Stromal cell of bone marrow (primary cell): ENCODE results near the gene VPS45.

Experiments
- DNase-seq: peaks from one replicate; pipeline ENCODE4 v3.0.0-alpha.2; 2012; ENCODE audit warnings: low read depth

The VPS45 gene

GRCh38 chr1:150072959-150073358, 5.4 kb downstream of the VPS45 start:
- no peak for DNase-seq

- no peak for DNase-seq
Measured at GRCh38 chr1:150073516-150073915, 5.9 kb downstream of the VPS45 start.

- DNase-seq: no peak
Measured at GRCh38 chr1:150076066-150076465, 8.5 kb downstream of the VPS45 start.

GRCh38 chr1:150076985-150077384, 9.4 kb downstream of the VPS45 start:
- DNase-seq: no peak

- no peak for DNase-seq
Measured at GRCh38 chr1:150080784-150081183, 13.2 kb downstream of the VPS45 start.

- no peak for DNase-seq
Measured at GRCh38 chr1:150082494-150082893, 14.9 kb downstream of the VPS45 start.

GRCh38 chr1:150083907-150084306, 16.3 kb downstream of the VPS45 start:
- no peak for DNase-seq

GRCh38 chr1:150085406-150085805, 17.8 kb downstream of the VPS45 start:
- no peak for DNase-seq

- DNase-seq: no peak
Measured at GRCh38 chr1:150087415-150087814, 19.8 kb downstream of the VPS45 start.

GRCh38 chr1:150089846-150090520, 22.4 kb downstream of the VPS45 start:
- DNase-seq: no peak

GRCh38 chr1:150092180-150092791, 24.7 kb downstream of the VPS45 start:
- no peak for DNase-seq

GRCh38 chr1:150093805-150094204, 26.2 kb downstream of the VPS45 start:
- no peak for DNase-seq

- no peak for DNase-seq
Measured at GRCh38 chr1:150094734-150095265, 27.2 kb downstream of the VPS45 start.

- DNase-seq: no peak
Measured at GRCh38 chr1:150102986-150103385, 35.4 kb downstream of the VPS45 start.

GRCh38 chr1:150106341-150106740, 38.8 kb downstream of the VPS45 start:
- no peak for DNase-seq

- DNase-seq: no peak
Measured at GRCh38 chr1:150109586-150109985, 42.0 kb downstream of the VPS45 start.

GRCh38 chr1:150110116-150110515, 42.5 kb downstream of the VPS45 start:
- DNase-seq: no peak

GRCh38 chr1:150111670-150112069, 44.1 kb downstream of the VPS45 start:
- no peak for DNase-seq

- DNase-seq: no peak
Measured at GRCh38 chr1:150115121-150115520, 47.5 kb downstream of the VPS45 start.

GRCh38 chr1:150118716-150119115, 51.1 kb downstream of the VPS45 start:
- DNase-seq: no peak

- no peak for DNase-seq
Measured at GRCh38 chr1:150121236-150121862, 53.8 kb downstream of the VPS45 start.

- DNase-seq: no peak
Measured at GRCh38 chr1:150126811-150127210, 59.2 kb downstream of the VPS45 start.

- DNase-seq: no peak
Measured at GRCh38 chr1:150127464-150127863, 59.9 kb downstream of the VPS45 start.
